Left ventricle myocardium inferior (tissue), 1 donor: ENCODE data around the gene TEX44. TPM values are rescaled to one million over a fixed set of nuclear protein-coding genes. Genes with fewer than 3 reads are reported as not detected.
A peak's percentile ranks its signal among the peaks of the same experiment; 100 is the strongest.

Experiments used
- DNase-seq: peaks from one replicate; pipeline ENCODE4 v3.0.0-alpha.2; 2020
- H3K27ac ChIP-seq: fragments of 200-600 bp; replicated peaks from 2 replicates; pipeline ENCODE4 v1.8.0; 2021
- H3K27me3 ChIP-seq: fragments of 200-600 bp; 2 replicates; pipeline ENCODE4 v1.8.0; 2021; ENCODE audit warnings: low read depth
- H3K36me3 ChIP-seq: fragments of 200-600 bp; 2 replicates; pipeline ENCODE4 v1.8.0; 2021
- H3K4me1 ChIP-seq: fragments of 200-600 bp; 2 replicates; pipeline ENCODE4 v1.8.0; 2021
- H3K4me3 ChIP-seq: fragments of 200-600 bp; 2 replicates; pipeline ENCODE4 v1.8.0; 2021; ENCODE audit warnings: mild to moderate bottlenecking, moderate library complexity
- H3K9me3 ChIP-seq: fragments of 200-600 bp; replicated peaks from 2 replicates; pipeline ENCODE4 v1.8.0; 2021
- intact Hi-C: fragments of 100-400 bp; cut with micrococcal nuclease; formaldehyde crosslinking; loops from one replicate; pipeline ENCODE4 v1.11.0; 2022
- total RNA-seq: library from RNA; stranded (reverse); fragmentation: NEBNext Ultra II Directional; extraction: Animal tissue kit (Norgen Biotek cat#: 25700); gene quantifications from one replicate; pipeline ENCODE4 v1.2.1, GENCODE V29; 2021
- TF ChIP-seq, protein P1 (sequence below): fragments of 200-600 bp; IDR thresholded peaks from 2 replicates; pipeline ENCODE4 v1.8.0; 2021; ENCODE audit warnings: antibody characterized with exemption, mild to moderate bottlenecking, borderline replicate concordance
- donor health status: DM: no; HTN: yes; CAD: no; lungs with severe emphysema.

TEX44 gene
- total RNA-seq, 1 donor from 2014 or later, result not detected

GRCh38 chr2:231557571-231558217 is 35.0 kb upstream of the TEX44 start:
- Histone ChIP-seq H3K27ac (peak overlapping the region; percentile 76), H3K36me3 (no peaks in the 10 kb centered on the region), H3K4me1 (peaks cover 25% of the 10 kb centered on the region), H3K27me3 (no peaks in the 10 kb centered on the region), H3K9me3 (peaks cover 8% of the 10 kb centered on the region), H3K4me3 (no peak overlapping the region)
- TF ChIP-seq, protein P1, sequence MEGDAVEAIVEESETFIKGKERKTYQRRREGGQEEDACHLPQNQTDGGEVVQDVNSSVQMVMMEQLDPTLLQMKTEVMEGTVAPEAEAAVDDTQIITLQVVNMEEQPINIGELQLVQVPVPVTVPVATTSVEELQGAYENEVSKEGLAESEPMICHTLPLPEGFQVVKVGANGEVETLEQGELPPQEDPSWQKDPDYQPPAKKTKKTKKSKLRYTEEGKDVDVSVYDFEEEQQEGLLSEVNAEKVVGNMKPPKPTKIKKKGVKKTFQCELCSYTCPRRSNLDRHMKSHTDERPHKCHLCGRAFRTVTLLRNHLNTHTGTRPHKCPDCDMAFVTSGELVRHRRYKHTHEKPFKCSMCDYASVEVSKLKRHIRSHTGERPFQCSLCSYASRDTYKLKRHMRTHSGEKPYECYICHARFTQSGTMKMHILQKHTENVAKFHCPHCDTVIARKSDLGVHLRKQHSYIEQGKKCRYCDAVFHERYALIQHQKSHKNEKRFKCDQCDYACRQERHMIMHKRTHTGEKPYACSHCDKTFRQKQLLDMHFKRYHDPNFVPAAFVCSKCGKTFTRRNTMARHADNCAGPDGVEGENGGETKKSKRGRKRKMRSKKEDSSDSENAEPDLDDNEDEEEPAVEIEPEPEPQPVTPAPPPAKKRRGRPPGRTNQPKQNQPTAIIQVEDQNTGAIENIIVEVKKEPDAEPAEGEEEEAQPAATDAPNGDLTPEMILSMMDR, result peak; percentile 82
- DNase-seq, result peak; percentile 76
- intact Hi-C loops, result no loop called here

GRCh38 chr2:231563378-231563961 is 29.2 kb upstream of the TEX44 start:
- H3K36me3 ChIP-seq, result no peaks in the 10 kb centered on the region
- no peaks in the 10 kb centered on the region for H3K4me1 ChIP-seq
- peak; percentile 28 for DNase-seq
- H3K9me3 ChIP-seq, result no peaks in the 10 kb centered on the region
- intact Hi-C loops, result no loop called here
- H3K27me3 ChIP-seq, result no peaks in the 10 kb centered on the region
- TF ChIP-seq, protein P1, result peak; percentile 77
- no peak overlapping the region for H3K27ac ChIP-seq
- no peak overlapping the region for H3K4me3 ChIP-seq

GRCh38 chr2:231565887-231566594 is 26.6 kb upstream of the TEX44 start:
- H3K4me1 ChIP-seq, result no peaks in the 10 kb centered on the region
- H3K9me3 ChIP-seq, result no peaks in the 10 kb centered on the region
- DNase-seq, result no peak
- intact Hi-C loops, result no loop called here
- no peaks in the 10 kb centered on the region for H3K27me3 ChIP-seq
- H3K27ac ChIP-seq, result no peak overlapping the region
- no peak overlapping the region for H3K4me3 ChIP-seq
- TF ChIP-seq, protein P1, result no peak
- no peaks in the 10 kb centered on the region for H3K36me3 ChIP-seq

GRCh38 chr2:231567159-231567558 is 25.5 kb upstream of the TEX44 start:
- no peaks in the 10 kb centered on the region for H3K36me3 ChIP-seq
- intact Hi-C loops, result no loop called here
- TF ChIP-seq, protein P1, result no peak
- H3K27ac ChIP-seq, result no peak overlapping the region
- H3K4me3 ChIP-seq, result no peak overlapping the region
- no peak for DNase-seq
- H3K9me3 ChIP-seq, result no peaks in the 10 kb centered on the region
- H3K27me3 ChIP-seq, result no peaks in the 10 kb centered on the region
- no peaks in the 10 kb centered on the region for H3K4me1 ChIP-seq

- intact Hi-C loops, result no loop called here
- TF ChIP-seq, protein P1, result no peak
Observed at GRCh38 chr2:231568098-231568784, 24.4 kb upstream of the TEX44 start.

More at GRCh38 chr2:231568098-231568784, 24.4 kb upstream of the TEX44 start:
- no peaks in the 10 kb centered on the region for H3K4me1 ChIP-seq
- H3K36me3 ChIP-seq, result no peaks in the 10 kb centered on the region
- no peaks in the 10 kb centered on the region for H3K27me3 ChIP-seq
- DNase-seq, result no peak
- no peak overlapping the region for H3K27ac ChIP-seq
- no peaks in the 10 kb centered on the region for H3K9me3 ChIP-seq
- H3K4me3 ChIP-seq, result no peak overlapping the region
